Measurements from ENCODE around the gene HGD.

HGD gene

GRCh38 chr3:120664926-120665325 is 17.1 kb downstream of the HGD start:
- CTCF ChIA-PET: no interaction called here
- no peak for TF ChIP-seq CTCF (conservative IDR thresholded peaks at IDR 0.05; ENCODE audit: low read depth)
- H3K27ac ChIP-seq: no peak overlapping the region
- DNase-seq (ENCODE audit: low spot score): no peak
- POLR2A ChIA-PET (ENCODE audit: low non-redundant PET): no interaction called here

DNA sequence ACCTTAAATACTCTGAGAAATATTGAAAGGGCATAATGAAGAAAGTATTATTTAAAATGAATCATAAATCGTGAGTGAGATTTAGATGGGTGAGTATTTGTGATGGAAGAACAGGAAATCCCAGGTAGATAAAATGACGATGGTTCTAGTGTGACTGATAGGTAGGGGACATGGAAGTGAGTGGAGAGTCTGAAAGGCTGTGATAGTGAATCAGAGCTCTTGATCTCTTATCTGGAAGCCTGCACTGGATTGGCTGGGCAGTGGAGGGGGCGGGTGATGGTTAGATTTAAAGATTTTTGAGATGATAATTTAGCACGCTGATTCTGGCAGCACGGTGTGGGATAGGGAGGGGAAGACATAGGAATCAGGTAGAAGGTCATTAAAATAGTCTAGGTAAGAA is 20.1 kb downstream of the HGD start:
- DNase-seq (ENCODE audit: low spot score): no peak
- H3K27ac ChIP-seq: no peak overlapping the region
- POLR2A ChIA-PET (ENCODE audit: low non-redundant PET): no interaction called here
- TF ChIP-seq CTCF (conservative IDR thresholded peaks at IDR 0.05; ENCODE audit: low read depth): no peak
- CTCF ChIA-PET: no interaction called here

DNA sequence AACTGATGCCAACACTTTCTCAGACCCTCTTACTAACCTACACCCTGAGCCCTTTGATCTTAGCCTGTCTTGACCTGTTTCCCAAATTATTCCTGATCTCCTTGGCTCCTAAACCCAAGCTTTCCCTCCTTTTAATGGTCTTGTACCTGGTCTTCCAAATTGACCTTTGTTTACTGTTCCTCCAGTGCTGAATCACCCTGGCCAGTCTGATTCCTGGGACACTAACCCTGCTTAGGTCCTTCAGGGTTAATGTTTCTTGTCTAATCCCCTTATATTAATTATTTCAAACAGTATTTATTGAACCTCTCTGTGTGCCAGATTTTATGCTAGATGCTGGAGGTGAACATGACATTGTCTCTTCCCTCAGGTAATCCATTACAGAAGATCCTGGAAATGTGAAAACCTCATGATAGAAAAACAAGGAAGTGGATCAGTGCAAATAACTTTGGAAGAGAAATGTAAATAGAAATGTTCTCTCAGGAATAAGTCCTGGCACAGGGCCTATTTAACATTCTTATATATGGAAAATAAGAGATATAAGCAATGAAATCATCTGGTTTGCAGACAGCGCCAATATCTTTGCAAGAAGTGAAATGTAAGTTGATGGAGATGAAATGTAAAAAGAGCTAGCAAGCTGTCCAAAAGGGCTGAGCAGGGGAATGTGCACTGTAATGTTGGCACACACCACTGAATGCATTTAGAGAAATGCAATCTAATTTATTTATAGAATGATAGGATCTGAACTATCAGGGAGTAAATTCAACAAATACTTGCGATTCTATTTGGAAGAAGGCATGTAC is 20.7 kb downstream of the HGD start:
- CTCF ChIA-PET: no interaction called here
- TF ChIP-seq CTCF (conservative IDR thresholded peaks at IDR 0.05; ENCODE audit: low read depth): no peak
- no peak overlapping the region for H3K27ac ChIP-seq
- DNase-seq (ENCODE audit: low spot score): no peak
- POLR2A ChIA-PET (ENCODE audit: low non-redundant PET): no interaction called here

- TF ChIP-seq CTCF (conservative IDR thresholded peaks at IDR 0.05; ENCODE audit: low read depth): no peak
- CTCF ChIA-PET: no interaction called here
- DNase-seq (ENCODE audit: low spot score): no peak
- POLR2A ChIA-PET (ENCODE audit: low non-redundant PET): no interaction called here
- no peak overlapping the region for H3K27ac ChIP-seq
These were observed 22.2 kb downstream of the HGD start for GRCh38 chr3:120659834-120660233.

DNA sequence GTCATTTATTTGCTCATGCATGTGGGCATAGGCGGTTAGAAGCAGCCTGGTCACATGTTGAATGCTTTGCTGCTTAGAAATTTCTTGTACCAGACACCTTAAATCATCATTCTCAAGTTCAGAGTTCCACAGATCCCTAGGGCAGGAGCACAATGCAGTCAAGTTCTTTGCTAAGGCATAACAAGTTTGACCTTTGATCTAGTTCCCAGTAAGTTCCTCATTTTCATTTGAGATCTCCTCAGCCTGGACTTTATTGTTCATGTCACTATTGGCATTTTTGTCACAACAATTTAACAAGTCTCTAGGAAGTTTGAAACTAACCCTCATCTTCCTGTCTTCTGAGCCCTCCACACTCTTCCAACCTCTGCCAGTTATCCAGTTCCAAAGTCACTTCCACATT is 22.8 kb downstream of the HGD start:
- TF ChIP-seq CTCF (conservative IDR thresholded peaks at IDR 0.05; ENCODE audit: low read depth): no peak
- CTCF ChIA-PET: no interaction called here
- no peak for DNase-seq (ENCODE audit: low spot score)

DNA sequence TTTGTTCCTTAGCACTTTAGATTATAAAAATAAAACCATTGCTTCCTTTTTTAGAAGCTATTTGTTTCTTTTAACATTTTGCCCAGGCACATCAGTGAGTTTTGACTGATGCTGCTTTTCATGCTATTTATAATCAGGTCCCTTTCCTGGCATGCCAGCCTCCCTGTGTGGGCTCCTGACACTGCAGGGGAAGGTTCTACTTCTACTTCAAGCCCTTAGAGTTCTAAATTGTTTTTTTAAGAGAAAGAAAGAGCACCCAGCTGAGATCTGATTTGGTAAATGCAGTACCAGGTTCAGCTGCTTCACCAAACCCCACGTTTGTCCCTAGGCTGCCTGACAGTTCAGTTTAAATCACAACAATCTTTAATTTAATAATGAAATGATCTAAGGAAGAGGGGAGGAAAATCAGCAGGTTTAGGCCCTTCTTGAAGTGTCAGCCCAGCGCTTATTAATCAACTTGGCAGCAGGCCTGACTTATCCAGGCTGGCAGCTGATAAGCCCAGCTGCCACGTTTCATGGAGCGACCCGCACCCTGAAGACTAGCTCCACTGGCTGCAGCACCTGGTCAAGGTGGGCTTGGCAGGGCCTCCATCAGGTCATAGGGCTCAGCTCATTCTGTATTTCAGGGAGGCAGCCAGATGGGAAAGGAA is 29.0 kb downstream of the HGD start:
- no peak for TF ChIP-seq CTCF (conservative IDR thresholded peaks at IDR 0.05; ENCODE audit: low read depth)
- ChIA-PET CTCF (no interaction called here), POLR2A (ENCODE audit: low non-redundant PET) (no interaction called here)
- H3K27ac ChIP-seq: no peak overlapping the region
- no peak for DNase-seq (ENCODE audit: low spot score)

More for the DNA sequence above, 22.8 kb downstream of the HGD start:
- H3K27ac ChIP-seq: no peak overlapping the region
- POLR2A ChIA-PET (ENCODE audit: low non-redundant PET): no interaction called here

All from RWPE1 (cell line).